GM19238 (cell line): ENCODE results near the gene ST6GALNAC5.

Source experiments
- DNase-seq: peaks from one replicate; pipeline ENCODE4 v3.0.0; 2011; ENCODE audit warnings: low spot score; ENCODE audit not compliant: insufficient read length

ST6GALNAC5 gene

DNA sequence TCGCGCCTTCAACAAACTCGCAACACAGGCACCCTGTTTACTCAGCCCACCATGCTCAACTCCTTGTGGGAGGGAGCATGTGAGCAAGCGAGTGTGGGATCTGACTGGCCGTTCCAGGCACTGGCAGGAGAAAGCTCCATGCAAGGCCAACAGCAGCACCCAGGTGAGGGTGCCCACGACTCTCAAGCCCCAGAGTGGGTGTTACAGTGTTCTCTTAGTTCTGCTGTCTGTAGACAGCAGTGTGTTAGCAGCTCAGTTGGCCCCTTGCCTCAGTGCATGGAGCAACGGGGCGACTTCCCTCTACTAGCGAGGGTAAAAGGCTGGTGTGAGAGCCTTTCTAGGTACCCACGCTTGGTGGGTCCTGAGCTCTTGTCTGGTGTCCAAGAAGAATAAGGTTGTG, 237.4 kb downstream of the ST6GALNAC5 start:
- DNase-seq, result no peak
